Gastrocnemius medialis (tissue), 4 donors: ENCODE measurements around the gene ABHD17B.

Experiments
- CTCF ChIP-seq, 5 experiments: fragments of 450-650 bp in 3 of 5; fragments of 200-600 bp in 2 of 5; sonication (generic) in 2 of 5; IDR thresholded peaks in 4 of 5; conservative IDR thresholded peaks in 1 of 5; 1 replicate in 4 of 5; 2 replicates in 1 of 5; pipeline ENCODE4 v1.5.1; 2016 to 2019; ENCODE audit warnings: antibody characterized with exemption in 5 of 5, mild to moderate bottlenecking in 3 of 5, moderate library complexity in 3 of 5
- POLR2A ChIP-seq, 2 donors: fragments of 450-650 bp; IDR thresholded peaks; one replicate each; pipeline ENCODE4 v1.6.1; 2017; ENCODE audit warnings: antibody characterized with exemption in 2 of 2, mild to moderate bottlenecking in 2 of 2, moderate library complexity in 2 of 2

GRCh38 chr9:71830153-71830552 lies 80.8 kb downstream of the ABHD17B start:
- no peak for TF ChIP-seq CTCF (IDR thresholded peaks at IDR 0.05 in 4 of 5, conservative IDR thresholded peaks at IDR 0.05 in 1 of 5)
- no peak for TF ChIP-seq POLR2A (IDR thresholded peaks at IDR 0.05)
